Dendritic cell treated with granulocyte-macrophage colony-stimulating factor and Interleukin-4, amounts not matched to agents 40 ng/mL and 50 ng/mL, for 4 days (primary cell): ENCODE data around the gene PIH1D1.
A peak's percentile ranks its signal among the peaks of the same experiment; 100 is the strongest.
"Not testable (repeated sequence)": the region's sequence is repeated elsewhere in the genome, so short reads cannot be mapped to it uniquely, and the experiment has no call there.

Experiments used
- H3K27ac Mint-ChIP-seq: one replicate; pipeline ENCODE4 v1.8.0; 2022; ENCODE audit warnings: mild to moderate bottlenecking, mixed read lengths
- H3K27me3 Mint-ChIP-seq: one replicate; pipeline ENCODE4 v1.8.0; 2022; ENCODE audit warnings: mild to moderate bottlenecking, mixed read lengths
- H3K36me3 Mint-ChIP-seq: one replicate; pipeline ENCODE4 v1.8.0; 2022; ENCODE audit warnings: low read depth, mixed read lengths
- H3K4me1 Mint-ChIP-seq: one replicate; pipeline ENCODE4 v1.8.0; 2022; ENCODE audit warnings: low read depth, mixed read lengths
- H3K4me3 Mint-ChIP-seq: one replicate; pipeline ENCODE4 v1.8.0; 2022; ENCODE audit warnings: mild to moderate bottlenecking, moderate library complexity, mixed read lengths
- H3K9me3 Mint-ChIP-seq: one replicate; pipeline ENCODE4 v1.8.0; 2022; ENCODE audit warnings: mixed read lengths
- intact Hi-C: fragments of 100-400 bp; cut with micrococcal nuclease; formaldehyde crosslinking; loops from one replicate; pipeline ENCODE4 v1.15.0; 2022

Gene PIH1D1

GRCh38 chr19:49455773-49456172 lies 4.2 kb upstream of the PIH1D1 start:
- Mint-ChIP-seq H3K36me3 (peaks cover 78% of the 10 kb centered on the region), H3K27ac (no peak overlapping the region), H3K9me3 (no peaks in the 10 kb centered on the region), H3K27me3 (no peaks in the 10 kb centered on the region), H3K4me1 (peaks cover 36% of the 10 kb centered on the region), H3K4me3 (no peak overlapping the region)
- intact Hi-C loops: no loop called here

GRCh38 chr19:49453757-49454240 lies 2.2 kb upstream of the PIH1D1 start:
- intact Hi-C loops: loop anchor here (1.0 to 5.0 kb wide), 2 partner anchors 34 to 189 kb away; partner anchors contain the start of genes RPL13A, RRAS and SCAF1
- Mint-ChIP-seq H3K4me3 (peak overlapping the region; percentile 99), H3K36me3 (peaks cover 78% of the 10 kb centered on the region), H3K9me3 (no peaks in the 10 kb centered on the region), H3K27me3 (no peaks in the 10 kb centered on the region), H3K4me1 (peaks cover 56% of the 10 kb centered on the region), H3K27ac (peak overlapping the region; percentile 98)

DNA sequence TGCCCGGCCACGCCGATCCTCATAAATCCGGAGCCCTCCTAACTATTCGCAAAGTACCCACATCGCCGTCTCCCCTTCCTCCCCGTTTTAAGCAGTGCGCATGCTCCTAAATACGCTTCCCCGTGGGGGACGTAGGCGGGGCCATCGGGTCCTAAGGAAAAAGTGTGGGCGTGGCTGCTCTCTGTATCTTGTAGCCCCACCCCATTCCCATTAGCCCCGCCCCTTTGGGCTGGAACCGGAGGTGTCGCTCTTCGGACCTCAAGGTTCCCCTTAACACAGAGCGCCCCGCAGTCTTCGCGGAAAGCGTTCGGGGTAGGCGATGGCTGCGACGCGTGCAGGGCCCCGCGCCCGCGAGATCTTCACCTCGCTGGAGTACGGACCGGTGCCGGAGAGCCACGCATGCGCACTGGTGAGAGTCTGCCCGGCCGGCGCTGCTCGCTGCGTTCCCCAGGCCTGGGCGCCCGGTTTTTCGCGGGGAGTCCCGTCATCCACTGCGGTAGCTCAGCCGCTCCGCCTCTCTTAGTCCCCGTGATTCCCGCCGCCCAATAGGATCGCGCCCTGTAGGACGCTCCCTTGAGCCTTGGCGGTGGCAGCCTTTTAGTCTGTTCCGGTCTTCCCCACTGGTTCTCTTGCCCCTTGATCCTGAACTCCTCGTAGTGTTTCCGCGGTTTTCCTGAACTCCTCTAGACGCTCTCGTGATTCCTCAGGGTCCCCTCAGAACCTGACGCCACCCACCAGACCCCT lies 1.6 kb upstream of the PIH1D1 start, which contains the start of gene ALDH16A1:
TSS of gene ALDH16A1 (plus strand) at position 213 of the 744 bp plus-strand sequence. CDS start at position 320, 107 bp downstream.
- intact Hi-C loops: loop anchor here (1.0 to 5.0 kb wide), 2 partner anchors 34 to 189 kb away; partner anchors contain the start of genes RPL13A, RRAS and SCAF1
- Mint-ChIP-seq H3K36me3 (peaks cover 82% of the 10 kb centered on the region), H3K4me1 (peaks cover 62% of the 10 kb centered on the region), H3K27ac (peak within 1 kb of the TSS; percentile 98), H3K9me3 (no peaks in the 10 kb centered on the region), H3K27me3 (no peaks in the 10 kb centered on the region), H3K4me3 (peak within 1 kb of the TSS; percentile 99)

DNA sequence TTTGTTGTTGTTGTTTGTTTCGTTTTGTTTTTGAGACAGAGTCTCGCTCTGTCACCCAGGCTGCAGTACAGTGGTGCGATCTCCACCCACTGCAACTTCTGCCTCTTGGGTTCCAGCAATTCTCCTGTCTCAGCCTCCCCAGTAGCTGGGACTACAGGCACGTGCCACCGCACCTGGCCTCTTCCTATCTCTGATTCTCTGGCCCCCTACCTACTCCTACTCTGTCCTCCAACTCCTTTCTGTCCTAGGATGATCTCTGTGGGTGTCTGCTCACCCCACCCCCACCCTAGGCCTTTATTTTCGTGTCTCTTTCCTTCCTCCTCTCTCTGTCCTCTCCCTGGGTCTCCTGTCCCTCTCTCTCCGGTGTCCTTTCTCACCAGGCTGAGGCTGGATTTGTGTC lies 1.2 kb downstream of the PIH1D1 start:
- Mint-ChIP-seq H3K9me3 (no peaks in the 10 kb centered on the region), H3K27me3 (no peaks in the 10 kb centered on the region), H3K27ac (peak overlapping the region; percentile 98), H3K36me3 (peaks cover 82% of the 10 kb centered on the region), H3K4me1 (peaks cover 70% of the 10 kb centered on the region), H3K4me3 (peak overlapping the region; percentile 95)
- intact Hi-C loops: loop anchor here (5.0 kb wide), 1 partner anchor 192 kb away; the partner anchor contains the start of genes RRAS and SCAF1

- intact Hi-C loops: no loop called here
- Mint-ChIP-seq H3K27ac (peak overlapping the region; percentile 50), H3K4me3 (no peak overlapping the region), H3K9me3 (no peaks in the 10 kb centered on the region), H3K36me3 (peaks cover 67% of the 10 kb centered on the region), H3K27me3 (no peaks in the 10 kb centered on the region), H3K4me1 (peaks cover 76% of the 10 kb centered on the region)
Observed at GRCh38 chr19:49448432-49448786, 3.2 kb downstream of the PIH1D1 start.

GRCh38 chr19:49447485-49448431 lies 3.9 kb downstream of the PIH1D1 start:
- Mint-ChIP-seq H3K36me3 (peaks cover 61% of the 10 kb centered on the region), H3K27me3 (peaks cover under 1% of the 10 kb centered on the region), H3K9me3 (no peaks in the 10 kb centered on the region), H3K27ac (peak overlapping the region; percentile 50), H3K4me3 (no peak overlapping the region), H3K4me1 (peaks cover 76% of the 10 kb centered on the region)
- intact Hi-C loops: no loop called here

DNA sequence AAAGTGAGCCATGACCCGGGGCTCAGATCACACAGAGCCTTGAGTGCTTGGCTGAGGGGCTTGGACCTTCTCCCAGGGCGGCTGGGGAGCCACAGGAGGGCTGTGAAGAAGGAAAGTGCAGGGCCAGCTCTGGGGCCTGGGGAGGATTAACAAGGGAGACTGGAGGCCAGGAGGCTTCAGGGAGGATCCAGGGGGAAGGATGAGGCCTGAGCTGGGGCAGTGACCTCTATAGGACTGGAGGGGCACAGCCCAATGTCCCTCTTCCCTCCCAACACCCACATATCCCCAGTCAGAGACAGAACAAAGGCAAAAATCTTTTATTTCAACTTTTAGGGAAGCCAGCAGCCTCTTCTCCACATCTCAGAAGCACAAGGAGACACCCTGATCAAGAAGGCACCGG lies 5.6 kb downstream of the PIH1D1 start:
- Mint-ChIP-seq H3K27me3 (peaks cover 15% of the 10 kb centered on the region), H3K4me3 (no peak overlapping the region), H3K9me3 (no peaks in the 10 kb centered on the region), H3K27ac (peak overlapping the region; percentile 74), H3K36me3 (peaks cover 54% of the 10 kb centered on the region), H3K4me1 (peaks cover 87% of the 10 kb centered on the region)
- intact Hi-C loops: no loop called here

GRCh38 chr19:49444100-49444700 lies 7.4 kb downstream of the PIH1D1 start:
- peaks cover 75% of the 10 kb centered on the region for H3K4me1 Mint-ChIP-seq
- H3K9me3 Mint-ChIP-seq, intact Hi-C loops: not testable (repeated sequence)
- H3K27ac Mint-ChIP-seq: peak overlapping the region; percentile 60
- H3K4me3 Mint-ChIP-seq: peak overlapping the region; percentile 74
- peaks cover 33% of the 10 kb centered on the region for H3K27me3 Mint-ChIP-seq
- peaks cover 36% of the 10 kb centered on the region for H3K36me3 Mint-ChIP-seq

DNA sequence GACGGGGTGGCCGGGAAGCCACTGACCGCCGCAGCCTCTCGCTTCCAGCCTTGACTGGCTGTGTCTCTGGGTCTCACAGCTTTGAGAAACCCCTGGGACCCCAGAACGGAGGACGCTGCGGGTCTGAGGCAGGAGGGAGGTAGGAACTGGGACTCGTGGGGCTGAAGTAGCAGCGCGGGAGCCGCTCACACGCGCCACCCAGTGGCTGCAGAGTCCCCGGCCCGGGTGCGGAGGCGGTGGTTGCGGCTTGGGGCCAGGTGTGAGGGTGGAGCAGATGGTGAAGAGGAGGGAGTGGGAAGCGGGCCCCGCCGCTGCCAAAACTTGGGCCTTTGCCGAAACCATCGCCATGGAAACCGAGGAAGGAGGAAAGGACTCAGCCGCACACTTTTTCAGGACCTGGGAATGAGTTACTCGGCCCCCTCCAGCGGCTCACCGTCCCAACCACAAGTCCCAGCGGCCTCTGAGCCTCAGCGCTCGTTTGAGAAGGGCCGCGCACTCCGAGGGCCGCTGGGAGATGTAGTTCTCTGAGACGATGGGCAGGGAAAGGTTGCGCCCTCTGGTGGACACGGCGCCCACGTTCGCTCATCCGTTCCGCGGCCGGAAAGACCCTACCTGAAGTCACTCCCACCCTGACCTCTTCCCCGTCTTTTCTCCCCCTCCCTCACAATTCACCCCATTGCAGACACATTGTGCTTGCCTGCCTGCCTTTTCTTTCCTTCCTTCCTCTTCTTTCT lies 8.1 kb downstream of the PIH1D1 start:
- H3K36me3 Mint-ChIP-seq: peaks cover 30% of the 10 kb centered on the region
- H3K27me3 Mint-ChIP-seq: peaks cover 40% of the 10 kb centered on the region
- H3K4me1 Mint-ChIP-seq: peaks cover 68% of the 10 kb centered on the region
- peak overlapping the region; percentile 60 for H3K27ac Mint-ChIP-seq
- H3K9me3 Mint-ChIP-seq: no peaks in the 10 kb centered on the region
- H3K4me3 Mint-ChIP-seq: peak overlapping the region; percentile 74
- intact Hi-C loops: loop anchor here (1.0 kb wide), 2 partner anchors 8 to 51 kb away; partner anchors contain the start of gene PIH1D1

DNA sequence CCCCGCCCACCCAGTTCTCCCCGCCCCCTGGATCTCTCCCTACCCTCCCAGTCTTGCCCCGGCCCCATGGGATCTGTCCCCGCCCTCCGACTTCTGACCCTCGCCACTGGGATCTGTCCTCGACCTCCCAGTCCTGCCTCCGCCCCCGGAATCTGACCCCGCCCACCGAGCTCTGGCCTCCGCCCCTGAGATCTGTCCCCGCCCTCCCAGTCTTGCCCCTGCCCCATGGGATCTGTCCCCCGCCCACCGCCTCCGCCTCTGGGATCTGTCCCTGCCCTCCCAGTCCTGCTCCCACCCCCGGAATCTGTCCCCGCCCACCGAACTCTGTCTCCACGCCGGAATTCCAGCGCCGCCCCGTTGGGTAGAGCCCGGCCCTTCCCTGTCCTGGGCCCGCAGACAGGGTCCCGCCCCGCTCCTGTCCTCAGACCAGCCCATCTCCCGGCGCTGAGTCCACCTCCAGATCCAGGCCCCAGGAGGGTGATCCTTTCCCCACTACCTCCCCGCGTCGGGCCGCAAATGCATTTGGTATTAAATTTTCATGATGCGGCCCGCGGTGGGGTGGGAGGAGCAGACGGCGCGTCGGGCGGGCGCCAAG lies 8.7 kb downstream of the PIH1D1 start:
- Mint-ChIP-seq H3K27ac (peak overlapping the region; percentile 60), H3K4me3 (peak overlapping the region; percentile 74), H3K27me3 (peaks cover 47% of the 10 kb centered on the region), H3K9me3 (no peaks in the 10 kb centered on the region), H3K36me3 (peaks cover 23% of the 10 kb centered on the region), H3K4me1 (peaks cover 61% of the 10 kb centered on the region)
- intact Hi-C loops: loop anchor here (1.0 kb wide), 2 partner anchors 8 to 51 kb away; partner anchors contain the start of gene PIH1D1

DNA sequence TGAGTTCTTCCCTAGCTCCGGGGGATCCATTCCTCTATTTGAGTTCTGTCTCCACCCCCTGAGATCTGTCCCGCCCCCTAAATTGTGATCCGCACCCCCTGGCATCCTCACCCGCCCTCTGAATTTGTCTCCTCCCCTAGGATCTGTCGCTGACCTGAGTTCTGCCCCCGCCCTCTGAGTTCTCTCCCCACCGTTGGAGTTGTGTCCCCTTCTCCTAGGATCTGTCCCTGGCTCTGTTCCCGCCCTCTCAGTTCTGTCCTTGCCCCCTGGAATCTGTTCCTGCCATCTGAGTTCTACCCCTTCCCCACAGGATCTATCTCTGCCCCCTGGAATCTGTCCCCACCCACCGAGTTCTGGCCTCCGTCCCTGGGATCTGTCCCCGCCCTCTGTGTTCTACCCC lies 9.3 kb downstream of the PIH1D1 start:
- intact Hi-C loops: no loop called here
- peaks cover 52% of the 10 kb centered on the region for H3K27me3 Mint-ChIP-seq
- H3K27ac Mint-ChIP-seq: peak overlapping the region; percentile 60
- H3K9me3 Mint-ChIP-seq: no peaks in the 10 kb centered on the region
- H3K4me3 Mint-ChIP-seq: peak overlapping the region; percentile 74
- H3K36me3 Mint-ChIP-seq: peaks cover 18% of the 10 kb centered on the region
- H3K4me1 Mint-ChIP-seq: peaks cover 56% of the 10 kb centered on the region

- peak overlapping the region; percentile 74 for H3K4me3 Mint-ChIP-seq
Observed at GRCh38 chr19:49441960-49442350, 9.7 kb downstream of the PIH1D1 start.

More at GRCh38 chr19:49441960-49442350, 9.7 kb downstream of the PIH1D1 start:
- peaks cover 56% of the 10 kb centered on the region for H3K27me3 Mint-ChIP-seq
- peak overlapping the region; percentile 60 for H3K27ac Mint-ChIP-seq
- H3K4me1 Mint-ChIP-seq: peaks cover 52% of the 10 kb centered on the region
- no peaks in the 10 kb centered on the region for H3K9me3 Mint-ChIP-seq
- intact Hi-C loops: no loop called here
- H3K36me3 Mint-ChIP-seq: peaks cover 14% of the 10 kb centered on the region
